Measurements from ENCODE around the gene TSC22D1. TPM values are rescaled to one million over a fixed set of nuclear protein-coding genes. Genes with fewer than 3 reads are reported as not detected.
"Not testable (repeated sequence)": the region's sequence is repeated elsewhere in the genome, so short reads cannot be mapped to it uniquely, and the experiment has no call there.

The TSC22D1 gene
- total RNA-seq, 2 experiments from 2014 or later: 5.9 to 6.8 TPM

GRCh38 chr13:44573790-44574465 is 2.2 kb downstream of the TSC22D1 start:
- POLR2A ChIA-PET: no interaction called here
- CTCF ChIA-PET: no interaction called here

- ChIA-PET CTCF (no interaction called here), POLR2A (no interaction called here)
Measured at GRCh38 chr13:44573071-44573470, 3.1 kb downstream of the TSC22D1 start.

GRCh38 chr13:44566601-44567000 is 9.5 kb downstream of the TSC22D1 start:
- ChIA-PET POLR2A (no interaction called here), CTCF (no interaction called here)

GRCh38 chr13:44565881-44566280 is 10.2 kb downstream of the TSC22D1 start:
- ChIA-PET POLR2A (no interaction called here), CTCF (no interaction called here)

GRCh38 chr13:44564936-44565335 is 11.2 kb downstream of the TSC22D1 start:
- ChIA-PET CTCF (no interaction called here), POLR2A (no interaction called here)

- CTCF ChIA-PET, POLR2A ChIA-PET: not testable (repeated sequence)
Measured at GRCh38 chr13:44562853-44563252, 13.3 kb downstream of the TSC22D1 start.

GRCh38 chr13:44561351-44561750 is 14.8 kb downstream of the TSC22D1 start:
- POLR2A ChIA-PET: no interaction called here

GRCh38 chr13:44557986-44558385 is 18.1 kb downstream of the TSC22D1 start:
- ChIA-PET CTCF (no interaction called here), POLR2A (no interaction called here)

More at GRCh38 chr13:44561351-44561750, 14.8 kb downstream of the TSC22D1 start:
- CTCF ChIA-PET: interaction anchor here (0.6 kb wide), 1 partner anchor 55 kb away, joined by 3 read pairs; no protein-coding TSS in a partner anchor

GRCh38 chr13:44555207-44555606 is 20.9 kb downstream of the TSC22D1 start:
- CTCF ChIA-PET: no interaction called here
- POLR2A ChIA-PET: interaction anchor here (0.7 kb wide), 1 partner anchor 737 kb away, joined by 4 read pairs; no protein-coding TSS in a partner anchor

GRCh38 chr13:44549476-44549875 is 26.7 kb downstream of the TSC22D1 start:
- ChIA-PET CTCF (interaction anchor here (0.7 kb wide), 1 partner anchor 65 kb away, joined by 3 read pairs; no protein-coding TSS in a partner anchor), POLR2A (no interaction called here)

GRCh38 chr13:44546164-44546563 is 30.0 kb downstream of the TSC22D1 start:
- CTCF ChIA-PET: no interaction called here
- POLR2A ChIA-PET: no interaction called here

- CTCF ChIA-PET: no interaction called here
- POLR2A ChIA-PET: no interaction called here
Measured at GRCh38 chr13:44543369-44543768, 32.8 kb downstream of the TSC22D1 start.

- POLR2A ChIA-PET: no interaction called here
Measured at GRCh38 chr13:44542361-44542760, 33.8 kb downstream of the TSC22D1 start.

GRCh38 chr13:44541601-44542000 is 34.5 kb downstream of the TSC22D1 start:
- ChIA-PET POLR2A (no interaction called here), CTCF (no interaction called here)

More at GRCh38 chr13:44542361-44542760, 33.8 kb downstream of the TSC22D1 start:
- CTCF ChIA-PET: no interaction called here

- ChIA-PET CTCF (no interaction called here), POLR2A (no interaction called here)
Measured at GRCh38 chr13:44540761-44541434, 35.2 kb downstream of the TSC22D1 start.

GRCh38 chr13:44537248-44537647 is 38.9 kb downstream of the TSC22D1 start:
- ChIA-PET CTCF (no interaction called here), POLR2A (no interaction called here)

GRCh38 chr13:44523146-44524015 is 52.7 kb downstream of the TSC22D1 start:
- ChIA-PET CTCF (interaction anchor here (0.5 kb wide), 1 partner anchor 482 kb away, joined by 3 read pairs; no protein-coding TSS in a partner anchor), POLR2A (no interaction called here)

GRCh38 chr13:44519642-44520041 is 56.5 kb downstream of the TSC22D1 start:
- ChIA-PET CTCF (no interaction called here), POLR2A (no interaction called here)

GRCh38 chr13:44516771-44517170 is 59.4 kb downstream of the TSC22D1 start:
- CTCF ChIA-PET: no interaction called here
- POLR2A ChIA-PET: no interaction called here

- POLR2A ChIA-PET: no interaction called here
- CTCF ChIA-PET: no interaction called here
Measured at GRCh38 chr13:44514278-44514677, 61.9 kb downstream of the TSC22D1 start.

GRCh38 chr13:44509853-44510252 is 66.3 kb downstream of the TSC22D1 start:
- CTCF ChIA-PET: interaction anchor here (0.6 to 0.7 kb wide), 2 partner anchors 42 to 86 kb away, joined by 3 read pairs; no protein-coding TSS in a partner anchor
- POLR2A ChIA-PET: not testable (repeated sequence)
